ENCODE measurements around the gene CAPN8.

The CAPN8 gene

DNA sequence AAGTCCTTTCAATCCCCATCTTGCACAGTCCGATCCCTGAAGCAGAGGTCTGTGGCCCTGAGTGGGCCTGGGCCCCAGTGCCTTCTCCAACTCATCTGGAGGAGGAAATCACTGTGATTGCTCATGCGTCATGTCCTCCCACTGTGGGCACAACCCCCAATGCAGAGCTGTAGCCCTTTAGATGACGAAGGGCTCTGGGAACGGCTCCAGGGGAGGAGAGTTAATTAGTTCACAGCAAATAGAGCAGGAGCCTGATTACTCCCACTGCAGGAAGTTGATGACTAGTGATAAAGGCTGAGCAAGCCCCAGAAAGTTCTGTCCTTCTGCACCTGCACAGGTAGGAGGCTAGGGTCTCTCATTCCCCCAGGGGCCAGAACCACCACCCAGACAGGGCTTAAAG is 160.8 kb downstream of the CAPN8 start:
- TF ChIP-seq, protein P1, sequence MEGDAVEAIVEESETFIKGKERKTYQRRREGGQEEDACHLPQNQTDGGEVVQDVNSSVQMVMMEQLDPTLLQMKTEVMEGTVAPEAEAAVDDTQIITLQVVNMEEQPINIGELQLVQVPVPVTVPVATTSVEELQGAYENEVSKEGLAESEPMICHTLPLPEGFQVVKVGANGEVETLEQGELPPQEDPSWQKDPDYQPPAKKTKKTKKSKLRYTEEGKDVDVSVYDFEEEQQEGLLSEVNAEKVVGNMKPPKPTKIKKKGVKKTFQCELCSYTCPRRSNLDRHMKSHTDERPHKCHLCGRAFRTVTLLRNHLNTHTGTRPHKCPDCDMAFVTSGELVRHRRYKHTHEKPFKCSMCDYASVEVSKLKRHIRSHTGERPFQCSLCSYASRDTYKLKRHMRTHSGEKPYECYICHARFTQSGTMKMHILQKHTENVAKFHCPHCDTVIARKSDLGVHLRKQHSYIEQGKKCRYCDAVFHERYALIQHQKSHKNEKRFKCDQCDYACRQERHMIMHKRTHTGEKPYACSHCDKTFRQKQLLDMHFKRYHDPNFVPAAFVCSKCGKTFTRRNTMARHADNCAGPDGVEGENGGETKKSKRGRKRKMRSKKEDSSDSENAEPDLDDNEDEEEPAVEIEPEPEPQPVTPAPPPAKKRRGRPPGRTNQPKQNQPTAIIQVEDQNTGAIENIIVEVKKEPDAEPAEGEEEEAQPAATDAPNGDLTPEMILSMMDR (conservative IDR thresholded peaks at IDR 0.05; ENCODE audit: low read depth, low read length) = no peak
- no peak overlapping the region for H3K4me3 ChIP-seq (ENCODE audit: low read length)
- DNase-seq (ENCODE audit: low read depth) = peak; percentile 43

DNA sequence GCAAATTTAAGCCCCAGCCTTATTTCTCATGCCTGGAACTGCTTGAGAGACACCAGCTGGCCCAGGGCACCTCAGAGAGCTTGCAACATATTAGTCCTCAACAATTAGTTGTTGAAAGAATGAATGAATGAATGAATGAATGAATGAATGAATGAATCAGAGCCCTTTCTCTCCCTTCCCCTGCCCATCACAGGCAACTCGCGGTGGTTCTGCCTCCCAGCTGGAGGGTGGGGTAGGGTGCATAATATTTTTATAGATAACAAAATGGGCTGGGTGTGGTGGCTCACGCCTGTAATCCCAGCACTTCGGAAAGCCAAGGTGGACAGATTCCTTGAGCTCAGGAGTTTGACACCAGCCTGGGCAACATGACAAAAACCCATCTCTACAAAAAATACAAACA is 162.2 kb downstream of the CAPN8 start:
- TF ChIP-seq, protein P1 (conservative IDR thresholded peaks at IDR 0.05; ENCODE audit: low read depth, low read length) = no peak
- no peak for DNase-seq (ENCODE audit: low read depth)
- H3K4me3 ChIP-seq (ENCODE audit: low read length) = no peak overlapping the region

DNA sequence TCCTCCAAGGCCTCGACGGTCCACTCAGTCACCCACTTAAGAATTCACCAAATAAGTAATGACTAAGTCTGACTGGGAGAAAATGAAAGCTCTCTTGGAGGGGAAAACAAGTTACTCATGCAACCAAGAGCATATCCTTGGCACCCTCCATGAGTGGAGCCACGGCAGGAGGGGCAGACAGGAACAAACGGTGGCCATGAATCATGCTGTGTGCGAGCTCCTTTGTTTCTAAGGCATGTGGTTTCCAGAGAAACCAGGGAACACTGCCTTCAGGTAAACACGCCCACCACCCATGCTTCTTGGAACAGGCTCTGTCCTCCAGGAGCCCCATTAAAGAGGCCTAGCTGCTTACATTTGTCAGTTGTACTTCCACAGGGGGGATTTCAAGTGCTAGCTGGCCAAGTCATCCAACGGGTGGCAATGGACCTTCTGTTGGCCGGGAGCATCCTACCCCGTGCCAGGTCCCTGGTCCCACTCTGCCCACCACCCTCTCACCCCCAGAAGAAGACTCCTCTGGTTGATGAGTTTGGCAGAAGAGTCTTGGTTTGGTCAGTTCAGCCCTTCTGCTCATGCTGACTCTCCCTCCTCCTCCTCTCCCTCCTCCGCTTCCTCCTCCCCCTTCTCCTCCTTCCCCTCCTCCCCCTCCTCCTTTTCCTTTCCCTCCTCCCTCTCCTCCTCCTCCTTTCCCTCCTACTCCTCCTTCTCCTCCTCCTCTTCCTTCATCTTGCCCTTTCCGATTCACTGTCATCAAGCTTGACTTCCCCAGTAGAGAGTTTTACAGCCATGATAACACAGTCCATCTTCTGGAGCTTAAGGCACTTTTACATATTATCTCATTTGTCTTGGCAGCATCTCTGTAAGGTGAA is 164.7 kb downstream of the CAPN8 start:
- peak; percentile 76 for DNase-seq (ENCODE audit: low read depth)
- H3K4me3 ChIP-seq (ENCODE audit: low read length) = no peak overlapping the region
- TF ChIP-seq, protein P1 (conservative IDR thresholded peaks at IDR 0.05; ENCODE audit: low read depth, low read length) = no peak

DNA sequence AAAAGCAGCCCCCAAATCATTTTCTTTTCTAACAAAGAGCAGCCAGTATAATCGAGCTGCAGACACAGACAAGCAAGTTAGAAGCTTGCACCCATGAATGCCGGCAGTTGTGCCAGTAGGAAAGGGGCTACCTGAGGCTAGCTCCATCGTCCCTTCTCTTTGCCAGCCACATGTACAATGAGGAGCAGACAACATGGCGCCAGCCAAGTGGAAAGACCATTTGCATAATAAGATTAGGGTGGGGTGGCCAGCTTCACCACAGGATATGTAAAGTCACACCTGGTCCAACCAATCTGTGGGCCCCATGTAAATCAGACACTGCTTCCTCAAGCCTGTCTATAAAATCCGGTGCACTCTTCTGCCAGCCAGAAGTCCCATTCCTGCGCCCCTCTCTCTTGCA is 168.6 kb downstream of the CAPN8 start:
- H3K4me3 ChIP-seq (ENCODE audit: low read length) = no peak overlapping the region
- no peak for DNase-seq (ENCODE audit: low read depth)
- TF ChIP-seq, protein P1 (conservative IDR thresholded peaks at IDR 0.05; ENCODE audit: low read depth, low read length) = no peak

DNA sequence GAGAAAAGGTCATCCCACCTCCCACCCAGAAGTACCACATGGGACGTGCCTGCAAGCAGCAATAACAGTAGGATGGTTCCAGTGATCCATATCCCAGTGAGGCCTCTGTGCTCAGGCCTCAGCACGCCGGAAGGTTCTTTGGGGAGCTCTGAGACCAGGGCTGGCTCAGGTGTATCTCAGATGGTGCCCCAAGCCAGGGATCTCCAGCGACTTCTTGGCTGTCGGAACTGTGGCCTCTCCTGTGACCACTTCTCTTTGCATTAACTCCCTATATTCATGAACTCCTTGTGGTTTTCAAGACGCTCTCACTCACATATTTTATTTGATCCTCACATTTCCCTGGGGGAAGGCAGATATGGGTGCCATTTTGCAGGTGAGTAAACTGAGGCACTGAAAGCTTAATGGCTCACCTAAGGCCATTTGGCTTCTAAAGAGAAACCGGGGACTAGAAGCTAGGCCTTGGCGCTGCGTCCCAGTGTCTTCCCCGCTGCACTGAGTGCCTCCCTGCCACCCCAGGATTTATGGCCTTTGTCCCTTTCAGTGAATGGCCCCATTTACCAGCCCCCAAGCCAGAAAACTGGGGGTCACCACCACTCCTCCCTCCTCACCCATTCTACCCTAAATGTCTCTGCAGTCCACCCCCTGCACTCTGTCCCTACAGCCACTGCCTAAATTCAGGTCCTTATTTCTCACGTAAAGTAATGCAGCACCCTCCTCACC is 170.4 kb downstream of the CAPN8 start:
- no peak overlapping the region for H3K4me3 ChIP-seq (ENCODE audit: low read length)
- DNase-seq (ENCODE audit: low read depth) = no peak

DNA sequence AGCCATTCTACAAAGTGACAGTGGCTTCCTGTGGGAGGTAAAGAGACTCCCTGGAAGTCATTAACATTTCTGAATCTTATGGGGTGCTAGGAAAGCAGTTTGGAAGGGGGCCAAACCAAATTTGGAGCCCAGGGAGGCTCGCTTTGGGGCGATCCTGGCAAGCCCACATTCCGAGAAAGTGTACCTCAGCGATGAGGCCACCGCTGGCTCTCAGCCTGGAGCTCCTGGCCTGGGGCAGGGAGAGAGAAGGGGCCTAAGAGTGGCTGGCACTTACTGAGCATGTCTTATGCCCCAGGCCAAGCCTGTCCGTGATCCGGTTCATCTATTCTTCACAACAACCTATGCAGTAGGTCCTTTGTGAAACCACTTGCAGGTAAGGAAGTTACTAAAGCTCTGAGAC is 173.5 kb downstream of the CAPN8 start:
- TF ChIP-seq, protein P1 (conservative IDR thresholded peaks at IDR 0.05; ENCODE audit: low read depth, low read length) = no peak
- no peak overlapping the region for H3K4me3 ChIP-seq (ENCODE audit: low read length)
- no peak for DNase-seq (ENCODE audit: low read depth)

More for the DNA sequence above, 170.4 kb downstream of the CAPN8 start:
- TF ChIP-seq, protein P1 (conservative IDR thresholded peaks at IDR 0.05; ENCODE audit: low read depth, low read length) = no peak
